Gastrocnemius medialis (tissue), 4 donors: ENCODE measurements around the gene NT5DC4. TPM values are rescaled to one million over a fixed set of nuclear protein-coding genes. Genes with fewer than 3 reads are reported as not detected.

Source experiments
- ATAC-seq, 2 donors: fragments of 150-250 bp; one replicate each; pipeline ENCODE4 v1.9.1; 2016
- DNase-seq, 2 donors: peaks; one replicate each; pipeline ENCODE4 v3.0.0-alpha.2; 2019
- H3K27ac ChIP-seq, 4 donors: fragments of 200-600 bp; sonication (generic); 1 replicate in 1 of 4; 2 replicates in 3 of 4; pipeline ENCODE4 v1.5.1; 2016 to 2018; ENCODE audit warnings: mild to moderate bottlenecking in 2 of 4, moderate library complexity in 1 of 4
- H3K27me3 ChIP-seq, 3 donors: fragments of 200-600 bp; sonication (generic) in 2 of 3; 1 replicate in 1 of 3; 2 replicates in 2 of 3; pipeline versions ENCODE4 v1.5.1 to v1.6.0; 2016 to 2019; ENCODE audit warnings: mild to moderate bottlenecking in 1 of 3, moderate library complexity in 1 of 3
- H3K36me3 ChIP-seq, 2 donors: fragments of 200-600 bp; sonication (generic) in 1 of 2; one replicate each; pipeline ENCODE4 v1.5.1; 2017 to 2018
- H3K4me1 ChIP-seq, 2 donors: fragments of 200-600 bp; sonication (generic) in 1 of 2; one replicate each; pipeline ENCODE4 v1.5.1; 2016 to 2017; ENCODE audit warnings: mild to moderate bottlenecking in 2 of 2
- H3K4me3 ChIP-seq, 4 donors: fragments of 200-600 bp; sonication (generic) in 3 of 4; 1 replicate in 1 of 4; 2 replicates in 3 of 4; pipeline ENCODE4 v1.5.1; 2016 to 2019; ENCODE audit warnings: mild to moderate bottlenecking in 2 of 4
- H3K9me3 ChIP-seq, 3 donors: fragments of 200-600 bp; sonication (generic) in 2 of 3; 1 replicate in 1 of 3; 2 replicates in 2 of 3; pipeline ENCODE4 v1.5.1; 2016 to 2019
- POLR2A ChIP-seq, 2 donors: fragments of 450-650 bp; IDR thresholded peaks; one replicate each; pipeline ENCODE4 v1.6.1; 2017; ENCODE audit warnings: antibody characterized with exemption in 2 of 2, mild to moderate bottlenecking in 2 of 2, moderate library complexity in 2 of 2
- in situ Hi-C, 4 donors: fragments of 200-750 bp; cut with MboI; loops; one replicate each; pipeline versions ENCODE4 v1.15.0 to v1.8.0; 2017; ENCODE audit warnings: low sequenced_read_pairs in 4 of 4
- intact Hi-C: fragments of 100-400 bp; cut with DNase I; formaldehyde crosslinking; loops from one replicate; pipeline ENCODE4 v1.15.1; 2023; ENCODE audit warnings: low total_unique reads
- total RNA-seq, 4 donors: library from RNA; depleted of rRNA; stranded (reverse); fragments of >200 nt; gene quantifications; one replicate each; pipeline versions ENCODE4 v1.1.0 to v1.2.3, GENCODE V29; 2016
- TF ChIP-seq, protein P1 (sequence below), 5 experiments: fragments of 450-650 bp in 3 of 5; fragments of 200-600 bp in 2 of 5; sonication (generic) in 2 of 5; IDR thresholded peaks in 4 of 5; conservative IDR thresholded peaks in 1 of 5; 1 replicate in 4 of 5; 2 replicates in 1 of 5; pipeline ENCODE4 v1.5.1; 2016 to 2019; ENCODE audit warnings: antibody characterized with exemption in 5 of 5, mild to moderate bottlenecking in 3 of 5, moderate library complexity in 3 of 5

The NT5DC4 gene
- total RNA-seq, 4 donors from 2014 or later: not detected

DNA sequence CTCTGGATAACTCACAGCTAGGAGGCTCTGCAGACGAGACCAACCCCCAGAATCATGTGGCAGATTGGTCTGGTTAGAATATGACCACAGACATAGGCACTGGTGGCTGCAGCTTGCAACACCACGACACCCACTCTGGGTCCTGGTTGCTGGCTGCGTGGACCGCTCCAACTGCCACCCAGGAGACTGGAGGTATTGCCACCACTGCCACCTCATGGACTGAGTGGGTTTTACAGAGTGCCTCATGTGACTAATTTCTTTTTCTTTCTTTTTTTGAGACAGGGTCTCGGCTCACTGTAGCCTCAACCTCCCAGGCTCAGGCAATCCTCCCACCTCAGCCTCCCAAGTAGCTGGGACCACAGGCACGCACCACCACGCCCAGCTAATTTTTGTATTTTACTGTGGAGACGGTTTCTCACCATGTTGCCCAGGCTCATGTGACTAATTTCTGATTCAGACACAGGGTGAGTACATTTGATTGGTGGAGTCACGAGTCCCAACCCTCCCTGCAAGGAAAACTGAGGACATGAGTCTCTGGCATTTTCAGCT, 29.9 kb upstream of the NT5DC4 start:
- in situ Hi-C loops: no loop called here
- peak overlapping the region in 1 of 4 donors; percentile 42 for H3K4me3 ChIP-seq

DNA sequence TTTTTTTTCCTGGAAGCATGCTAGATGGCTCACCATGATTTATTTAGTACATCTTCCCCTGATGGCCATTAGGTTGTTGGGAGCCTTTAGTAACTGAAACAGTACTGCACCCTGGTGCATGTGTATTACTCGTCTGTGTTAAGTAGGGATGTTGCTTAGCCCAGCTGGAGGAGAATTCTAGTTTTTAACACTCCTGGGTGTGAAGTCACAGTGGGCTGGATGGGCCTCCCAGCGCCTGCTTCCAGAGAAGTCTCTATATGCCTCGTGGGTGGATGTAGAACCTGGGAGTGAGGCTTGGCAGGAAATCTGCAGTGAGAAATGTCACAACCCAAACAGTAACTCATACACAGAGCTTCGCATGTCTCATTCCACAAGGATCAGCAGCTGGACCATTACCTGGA, 28.9 kb upstream of the NT5DC4 start:
- in situ Hi-C loops (no loop called here), intact Hi-C loops (loop anchor here (1.0 kb wide), 2 partner anchors 66 to 92 kb away; no protein-coding TSS in a partner anchor)
- no peak overlapping the region for H3K27ac ChIP-seq
- ATAC-seq: no peak
- TF ChIP-seq, protein P1, sequence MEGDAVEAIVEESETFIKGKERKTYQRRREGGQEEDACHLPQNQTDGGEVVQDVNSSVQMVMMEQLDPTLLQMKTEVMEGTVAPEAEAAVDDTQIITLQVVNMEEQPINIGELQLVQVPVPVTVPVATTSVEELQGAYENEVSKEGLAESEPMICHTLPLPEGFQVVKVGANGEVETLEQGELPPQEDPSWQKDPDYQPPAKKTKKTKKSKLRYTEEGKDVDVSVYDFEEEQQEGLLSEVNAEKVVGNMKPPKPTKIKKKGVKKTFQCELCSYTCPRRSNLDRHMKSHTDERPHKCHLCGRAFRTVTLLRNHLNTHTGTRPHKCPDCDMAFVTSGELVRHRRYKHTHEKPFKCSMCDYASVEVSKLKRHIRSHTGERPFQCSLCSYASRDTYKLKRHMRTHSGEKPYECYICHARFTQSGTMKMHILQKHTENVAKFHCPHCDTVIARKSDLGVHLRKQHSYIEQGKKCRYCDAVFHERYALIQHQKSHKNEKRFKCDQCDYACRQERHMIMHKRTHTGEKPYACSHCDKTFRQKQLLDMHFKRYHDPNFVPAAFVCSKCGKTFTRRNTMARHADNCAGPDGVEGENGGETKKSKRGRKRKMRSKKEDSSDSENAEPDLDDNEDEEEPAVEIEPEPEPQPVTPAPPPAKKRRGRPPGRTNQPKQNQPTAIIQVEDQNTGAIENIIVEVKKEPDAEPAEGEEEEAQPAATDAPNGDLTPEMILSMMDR (IDR thresholded peaks at IDR 0.05 in 4 of 5, conservative IDR thresholded peaks at IDR 0.05 in 1 of 5): no peak
- no peak for TF ChIP-seq POLR2A (IDR thresholded peaks at IDR 0.05)
- no peaks in the 10 kb centered on the region for H3K4me1 ChIP-seq
- H3K4me3 ChIP-seq: no peak overlapping the region
- DNase-seq: no peak
- H3K36me3 ChIP-seq: no peaks in the 10 kb centered on the region
- no peaks in the 10 kb centered on the region for H3K9me3 ChIP-seq
- no peaks in the 10 kb centered on the region for H3K27me3 ChIP-seq

More for the DNA sequence above, 29.9 kb upstream of the NT5DC4 start:
- Histone ChIP-seq H3K9me3 (no peaks in the 10 kb centered on the region), H3K27me3 (no peaks in the 10 kb centered on the region), H3K4me1 (no peaks in the 10 kb centered on the region), H3K27ac (peak overlapping the region in 1 of 4 donors; percentile 30), H3K36me3 (no peaks in the 10 kb centered on the region)
- ATAC-seq (peak; percentile 84 to 89), DNase-seq (peak; percentile 44 to 56)
- no peak for TF ChIP-seq POLR2A (IDR thresholded peaks at IDR 0.05)
- TF ChIP-seq, protein P1 (IDR thresholded peaks at IDR 0.05 in 4 of 5, conservative IDR thresholded peaks at IDR 0.05 in 1 of 5): peak; percentile 59 to 79 (median 73)
- intact Hi-C loops: loop anchor here (1.0 kb wide), 2 partner anchors 65 to 91 kb away; no protein-coding TSS in a partner anchor

DNA sequence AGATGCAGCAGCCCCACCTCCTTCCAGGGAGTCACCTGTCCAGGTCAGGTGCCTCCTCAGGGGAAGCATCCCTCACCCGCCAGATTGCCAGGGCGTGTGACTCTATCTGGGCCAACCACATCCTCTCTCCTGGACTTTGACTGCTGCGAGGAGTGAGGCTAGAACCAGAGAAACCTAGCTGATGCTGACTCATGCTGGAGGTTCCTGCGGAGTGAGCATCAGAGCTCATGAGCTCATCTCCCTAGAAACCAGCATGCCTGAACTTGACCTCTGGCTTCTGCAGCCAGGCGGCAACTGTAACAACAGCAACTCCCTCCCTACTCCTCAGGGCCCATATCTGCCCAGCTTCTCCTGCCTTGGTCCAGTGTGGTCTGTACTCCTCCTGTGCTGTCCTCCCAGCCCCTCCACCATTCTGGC, 28.3 kb upstream of the NT5DC4 start:
- H3K27me3 ChIP-seq: no peaks in the 10 kb centered on the region
- DNase-seq (peak in 1 of 2 donors; percentile 19), ATAC-seq (no peak)
- TF ChIP-seq POLR2A (IDR thresholded peaks at IDR 0.05): no peak
- TF ChIP-seq, protein P1 (IDR thresholded peaks at IDR 0.05 in 4 of 5, conservative IDR thresholded peaks at IDR 0.05 in 1 of 5): no peak
- intact Hi-C loops (no loop called here), in situ Hi-C loops (no loop called here)
- H3K4me1 ChIP-seq: no peaks in the 10 kb centered on the region
- H3K36me3 ChIP-seq: no peaks in the 10 kb centered on the region
- no peak overlapping the region for H3K4me3 ChIP-seq
- no peak overlapping the region for H3K27ac ChIP-seq
- no peaks in the 10 kb centered on the region for H3K9me3 ChIP-seq

DNA sequence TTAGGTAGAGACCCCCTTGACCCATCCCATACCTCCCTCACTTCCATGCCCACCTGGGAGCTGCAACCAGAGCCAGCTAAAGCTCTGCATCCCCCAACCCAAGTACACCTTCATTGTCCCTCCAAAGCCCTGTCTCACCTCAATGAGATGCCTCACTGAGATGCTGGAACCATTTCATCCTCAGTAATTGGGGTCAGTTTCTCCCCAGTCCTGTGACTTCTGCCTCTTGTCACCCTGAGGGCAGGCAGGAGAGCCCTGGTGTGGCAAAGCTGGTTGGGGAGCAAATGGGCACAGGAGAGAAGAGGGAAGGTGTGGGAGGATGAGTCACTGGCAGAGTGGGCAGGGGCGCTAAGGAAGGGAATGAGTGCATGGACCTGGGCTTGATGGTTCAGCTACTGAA, 27.9 kb upstream of the NT5DC4 start:
- DNase-seq (no peak), ATAC-seq (no peak)
- in situ Hi-C loops (no loop called here), intact Hi-C loops (no loop called here)
- no peaks in the 10 kb centered on the region for H3K36me3 ChIP-seq
- H3K4me1 ChIP-seq: no peaks in the 10 kb centered on the region
- no peak overlapping the region for H3K27ac ChIP-seq
- no peak overlapping the region for H3K4me3 ChIP-seq
- no peaks in the 10 kb centered on the region for H3K27me3 ChIP-seq
- TF ChIP-seq, protein P1 (IDR thresholded peaks at IDR 0.05 in 4 of 5, conservative IDR thresholded peaks at IDR 0.05 in 1 of 5): no peak
- TF ChIP-seq POLR2A (IDR thresholded peaks at IDR 0.05): no peak
- H3K9me3 ChIP-seq: no peaks in the 10 kb centered on the region

DNA sequence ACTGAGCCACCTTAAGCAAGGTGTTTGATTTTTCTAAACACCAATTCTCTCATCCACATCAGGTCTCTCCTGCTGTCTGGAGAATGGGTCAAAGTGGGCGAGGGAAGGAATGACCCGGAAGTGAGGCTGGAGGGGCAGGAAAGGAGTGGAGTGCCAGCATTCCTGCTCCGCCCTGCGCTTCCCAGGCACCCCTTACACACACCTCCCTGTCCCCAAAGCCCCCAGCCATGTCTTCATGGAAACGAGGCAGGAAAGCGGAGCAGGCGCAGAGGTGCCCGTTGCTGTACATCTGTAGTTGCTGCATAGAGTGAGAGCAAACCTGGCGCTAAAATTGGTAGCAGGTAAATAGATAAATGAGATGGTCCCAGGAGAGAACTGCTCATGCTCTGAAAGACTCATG, 27.2 kb upstream of the NT5DC4 start:
- H3K4me3 ChIP-seq: no peak overlapping the region
- H3K27me3 ChIP-seq: no peaks in the 10 kb centered on the region
- TF ChIP-seq POLR2A (IDR thresholded peaks at IDR 0.05): no peak
- TF ChIP-seq, protein P1 (IDR thresholded peaks at IDR 0.05 in 4 of 5, conservative IDR thresholded peaks at IDR 0.05 in 1 of 5): no peak
- in situ Hi-C loops: no loop called here
- ATAC-seq (no peak), DNase-seq (no peak)
- no peaks in the 10 kb centered on the region for H3K36me3 ChIP-seq
- H3K27ac ChIP-seq: no peak overlapping the region
- H3K9me3 ChIP-seq: no peaks in the 10 kb centered on the region
- H3K4me1 ChIP-seq: no peaks in the 10 kb centered on the region
- intact Hi-C loops: no loop called here
